Right cardiac atrium (tissue), 5 donors: ENCODE results near the gene NET1. TPM values are rescaled to one million over a fixed set of nuclear protein-coding genes. Genes with fewer than 3 reads are reported as not detected.

Experiments used
- ATAC-seq, 2 donors: fragments of 200-7000 bp; cut with Tn5 transposase; one replicate each; pipeline versions ENCODE4 v1.8.0 to v1.9.1; 2020; ENCODE audit warnings: moderate library complexity in 2 of 2, mild to moderate bottlenecking in 1 of 2
- DNase-seq, 3 donors: peaks; one replicate each; pipeline ENCODE4 v3.0.0-alpha.2; 2020
- H3K27ac ChIP-seq: one replicate; pipeline ENCODE4 v1.5.1; 2013; ENCODE audit warnings: mild to moderate bottlenecking, low read length, control low read depth, moderate library complexity
- H3K27me3 ChIP-seq: one replicate; pipeline ENCODE4 v1.6.1; 2013; ENCODE audit not compliant: control insufficient read depth, insufficient read depth
- H3K4me1 ChIP-seq: one replicate; pipeline ENCODE4 v1.6.1; 2013; ENCODE audit warnings: low read length; ENCODE audit not compliant: control insufficient read depth, insufficient read depth
- H3K4me3 ChIP-seq: one replicate; pipeline ENCODE4 v1.5.1; 2013; ENCODE audit warnings: low read length, control low read depth
- H3K9me3 ChIP-seq: one replicate; pipeline ENCODE4 v1.6.1; 2013; ENCODE audit warnings: low read length; ENCODE audit not compliant: control insufficient read depth
- WGBS: extraction: QIAGEN DNeasy Blood & Tissue Kit; methylation state at CpG from one replicate; pipeline ENCODE4 v1.1.7; 2013; 5-methylcytosine and 5-hydroxymethylcytosine counted together
- intact Hi-C, 4 donors: fragments of 100-400 bp; cut with DNase I; formaldehyde crosslinking; loops; one replicate each; pipeline versions ENCODE4 v1.11.0 to v1.14.0; 2022 to 2023
- long read RNA-seq, 4 donors: library from polyadenylated mRNA; unstranded; transcript quantifications; one replicate each; pipeline ENCODE4 v2.0.0, GENCODE V29; 2020 to 2021
- polyA plus RNA-seq: library from polyadenylated mRNA; stranded (reverse); fragments of 200-250 nt; gene quantifications from one replicate; pipeline ENCODE4 v1.2.3, GENCODE V29; 2013
- total RNA-seq, 4 donors: library from RNA; stranded (reverse); fragmentation: NEBNext Ultra II Directional; extraction: Animal tissue kit (Norgen Biotek cat#: 25700); gene quantifications; one replicate each; pipeline ENCODE4 v1.2.1, GENCODE V29; 2021
- donor health status: healthy with polysubstance abuse.
- donor health status: DM: no; HTN: yes; CAD: no.
- donor health status: DM: no; HTN: no; CAD: no.
- donor health status: DM: no; HTN: yes; CAD: no; lungs with severe emphysema.
- donor health status: DM: yes; HTN: yes; CAD: no.

NET1 gene
- total RNA-seq = 10 to 100 TPM; 16.2 to 26.6 (median 20.8) TPM
- 6.7 TPM for polyA plus RNA-seq
- long read RNA-seq, donor 1, transcript NET1-201 (12 exons, 3,402 nt) = major isoform, 9 of 19 reads
- long read RNA-seq, donor 1, transcript NET1-202 (10 exons, 3,253 nt) = major isoform, 9 of 19 reads
- long read RNA-seq, donor 1, partial matches to known transcripts = 1 of 19 reads
- long read RNA-seq, donor 1, other reads (novel, unspliced or antisense) = 0 of 19 reads
- long read RNA-seq, donor 2, partial matches to known transcripts = 0 of 5 reads
- long read RNA-seq, donor 2, other reads (novel, unspliced or antisense) = 0 of 5 reads
- long read RNA-seq, donor 3, transcript NET1-202 (10 exons, 3,253 nt) = minor isoform, 22 of 62 reads
- long read RNA-seq, donor 3, transcript NET1-201 (12 exons, 3,402 nt) = major isoform, 27 of 62 reads
- long read RNA-seq, donor 3, partial matches to known transcripts = 11 of 62 reads
- long read RNA-seq, donor 3, other reads (novel, unspliced or antisense) = 2 of 62 reads
- long read RNA-seq, donor 4, partial matches to known transcripts = 4 of 8 reads
- long read RNA-seq, donor 4, other reads (novel, unspliced or antisense) = 1 of 8 reads

- DNase-seq (peak; percentile 88 to 95 (median 95)), ATAC-seq (peak; percentile 98 to 99)
- intact Hi-C loops = no loop called here
- Histone ChIP-seq H3K27ac (peak within 1 kb of the TSS; percentile 45), H3K9me3 (no peaks in the 10 kb centered on the region), H3K4me3 (peak within 1 kb of the TSS; percentile 91), H3K4me1 (no peaks in the 10 kb centered on the region), H3K27me3 (no peaks in the 10 kb centered on the region)
- under 1% methylated on average over 48 of the region's 48 CpGs for WGBS
These were observed at the start of gene NET1 for GRCh38 chr10:5412277-5412941. TSS of gene NET1 (plus strand) at chr10:5412557. CDS start at chr10:5412693, 136 bp downstream.

GRCh38 chr10:5362873-5363272 is 49.5 kb upstream of the NET1 start:
- Histone ChIP-seq H3K9me3 (no peaks in the 10 kb centered on the region), H3K27ac (no peak overlapping the region), H3K4me3 (no peak overlapping the region), H3K27me3 (peaks cover 2% of the 10 kb centered on the region), H3K4me1 (no peaks in the 10 kb centered on the region)
- intact Hi-C loops = no loop called here
- ATAC-seq = no peak
- DNase-seq = no peak

- DNase-seq (no peak), ATAC-seq (no peak)
- 90% methylated on average over 11 of the region's 11 CpGs for WGBS
- H3K9me3 ChIP-seq = no peaks in the 10 kb centered on the region
- no peaks in the 10 kb centered on the region for H3K4me1 ChIP-seq
- H3K27ac ChIP-seq = no peak overlapping the region
- H3K27me3 ChIP-seq = peaks cover 2% of the 10 kb centered on the region
- H3K4me3 ChIP-seq = no peak overlapping the region
- intact Hi-C loops = no loop called here
These were observed 48.0 kb upstream of the NET1 start for GRCh38 chr10:5364374-5364773.

GRCh38 chr10:5364890-5365338 is 47.4 kb upstream of the NET1 start, which contains the start of gene UCN3:
TSS of gene UCN3 (plus strand) at chr10:5364966. CDS start at chr10:5373721, 8,755 bp downstream.
- DNase-seq (no peak), ATAC-seq (no peak)
- Histone ChIP-seq H3K27ac (no peak within 1 kb of the TSS), H3K27me3 (peaks cover 2% of the 10 kb centered on the region), H3K9me3 (no peaks in the 10 kb centered on the region), H3K4me1 (no peaks in the 10 kb centered on the region), H3K4me3 (no peak within 1 kb of the TSS)
- WGBS = 73% methylated on average over 21 of the region's 21 CpGs
- intact Hi-C loops = no loop called here

DNA sequence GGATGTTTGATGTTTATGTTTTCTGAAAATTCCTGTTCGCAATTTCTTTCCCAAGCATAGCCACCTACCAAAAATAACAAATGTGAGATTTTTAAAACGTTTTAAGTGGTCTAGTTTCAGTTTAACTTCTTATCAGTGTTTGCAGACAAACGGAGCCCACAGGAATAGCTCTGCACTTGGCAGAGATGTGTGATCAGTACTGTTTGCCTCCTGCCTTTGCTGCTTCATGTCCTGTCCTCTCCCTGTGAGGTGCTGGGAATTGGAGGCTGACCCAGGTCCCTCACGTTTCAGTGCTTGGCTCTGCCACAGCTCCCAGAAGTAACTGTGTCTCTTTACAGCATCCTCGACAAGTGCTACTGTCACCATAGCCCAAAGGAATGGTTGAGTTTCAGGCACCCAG is 46.4 kb upstream of the NET1 start:
- no peak overlapping the region for H3K27ac ChIP-seq
- H3K27me3 ChIP-seq = no peaks in the 10 kb centered on the region
- WGBS = 17% methylated on average over 5 of the region's 5 CpGs
- H3K4me3 ChIP-seq = no peak overlapping the region
- no peaks in the 10 kb centered on the region for H3K4me1 ChIP-seq
- intact Hi-C loops = no loop called here
- ATAC-seq (no peak), DNase-seq (no peak)
- H3K9me3 ChIP-seq = no peaks in the 10 kb centered on the region

GRCh38 chr10:5369362-5370158 is 42.8 kb upstream of the NET1 start:
- Histone ChIP-seq H3K27me3 (no peaks in the 10 kb centered on the region), H3K27ac (no peak overlapping the region), H3K4me1 (no peaks in the 10 kb centered on the region), H3K9me3 (no peaks in the 10 kb centered on the region), H3K4me3 (no peak overlapping the region)
- 70% methylated on average over 16 of the region's 16 CpGs for WGBS
- DNase-seq = no peak
- no peak for ATAC-seq
- intact Hi-C loops = no loop called here

DNA sequence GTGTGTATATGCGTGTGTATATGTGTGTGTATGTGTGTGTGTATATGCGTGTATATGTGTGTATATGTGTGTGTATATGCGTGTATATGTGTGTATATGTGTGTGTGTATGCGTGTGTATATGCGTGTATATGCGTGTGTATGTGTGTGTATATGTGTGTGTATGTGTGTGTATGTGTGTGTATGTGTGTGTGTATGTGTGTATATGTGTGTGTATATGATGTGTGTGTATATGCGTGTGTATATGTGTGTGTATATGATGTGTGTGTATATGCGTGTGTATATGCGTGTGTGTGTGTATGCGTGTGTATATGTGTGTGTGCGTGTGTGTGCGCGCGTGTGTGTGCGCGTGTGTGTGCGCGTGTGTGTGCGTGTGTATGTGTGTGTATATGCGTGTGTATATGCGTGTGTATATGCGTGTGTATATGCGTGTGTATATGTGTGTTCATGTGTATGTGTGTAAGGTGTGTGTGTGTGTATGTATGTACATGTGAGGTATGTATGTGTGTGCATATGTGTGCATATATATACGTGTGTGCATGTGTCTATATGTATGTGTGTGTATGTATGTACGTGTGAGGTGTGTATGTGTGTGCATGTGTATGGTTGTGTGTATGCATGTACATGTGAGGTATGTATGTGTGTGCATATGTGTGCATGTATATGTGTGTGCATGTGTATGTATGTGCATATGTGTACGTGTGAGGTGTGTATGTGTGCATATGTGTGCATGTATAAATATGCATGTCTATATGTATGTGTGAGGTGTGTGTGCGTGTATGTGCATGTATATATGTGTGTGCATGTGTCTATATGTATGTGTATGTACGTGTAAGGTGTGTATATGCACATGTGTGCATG is 41.6 kb upstream of the NET1 start:
- H3K4me1 ChIP-seq = no peaks in the 10 kb centered on the region
- H3K4me3 ChIP-seq = no peak overlapping the region
- no peak for ATAC-seq
- H3K27ac ChIP-seq = no peak overlapping the region
- H3K27me3 ChIP-seq = no peaks in the 10 kb centered on the region
- intact Hi-C loops = no loop called here
- DNase-seq = no peak
- 75% methylated on average over 28 of the region's 28 CpGs for WGBS
- H3K9me3 ChIP-seq = no peaks in the 10 kb centered on the region

DNA sequence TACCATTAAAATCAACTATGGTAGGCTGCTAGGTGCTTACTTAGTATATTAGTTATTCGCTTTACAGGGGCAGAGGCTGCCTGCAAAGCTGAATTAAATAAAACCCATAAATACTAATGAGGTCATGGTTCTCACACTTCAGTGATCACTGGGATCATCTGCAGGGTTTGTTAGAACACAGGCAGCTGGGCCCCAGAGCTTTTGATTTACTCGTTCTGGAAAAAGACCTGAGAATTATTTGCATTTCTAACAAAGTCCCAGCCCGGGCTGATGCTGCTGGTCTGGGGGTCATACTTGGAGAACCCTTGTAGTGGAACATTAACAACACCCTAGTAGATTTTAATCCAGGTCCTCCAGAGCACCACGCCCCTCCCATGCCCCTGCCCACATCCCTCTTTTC is 39.0 kb upstream of the NET1 start:
- Histone ChIP-seq H3K4me3 (no peak overlapping the region), H3K27ac (no peak overlapping the region), H3K27me3 (no peaks in the 10 kb centered on the region), H3K9me3 (no peaks in the 10 kb centered on the region), H3K4me1 (no peaks in the 10 kb centered on the region)
- ATAC-seq (no peak), DNase-seq (no peak)
- intact Hi-C loops = no loop called here
- WGBS = 88% methylated on average over 4 of the region's 4 CpGs

DNA sequence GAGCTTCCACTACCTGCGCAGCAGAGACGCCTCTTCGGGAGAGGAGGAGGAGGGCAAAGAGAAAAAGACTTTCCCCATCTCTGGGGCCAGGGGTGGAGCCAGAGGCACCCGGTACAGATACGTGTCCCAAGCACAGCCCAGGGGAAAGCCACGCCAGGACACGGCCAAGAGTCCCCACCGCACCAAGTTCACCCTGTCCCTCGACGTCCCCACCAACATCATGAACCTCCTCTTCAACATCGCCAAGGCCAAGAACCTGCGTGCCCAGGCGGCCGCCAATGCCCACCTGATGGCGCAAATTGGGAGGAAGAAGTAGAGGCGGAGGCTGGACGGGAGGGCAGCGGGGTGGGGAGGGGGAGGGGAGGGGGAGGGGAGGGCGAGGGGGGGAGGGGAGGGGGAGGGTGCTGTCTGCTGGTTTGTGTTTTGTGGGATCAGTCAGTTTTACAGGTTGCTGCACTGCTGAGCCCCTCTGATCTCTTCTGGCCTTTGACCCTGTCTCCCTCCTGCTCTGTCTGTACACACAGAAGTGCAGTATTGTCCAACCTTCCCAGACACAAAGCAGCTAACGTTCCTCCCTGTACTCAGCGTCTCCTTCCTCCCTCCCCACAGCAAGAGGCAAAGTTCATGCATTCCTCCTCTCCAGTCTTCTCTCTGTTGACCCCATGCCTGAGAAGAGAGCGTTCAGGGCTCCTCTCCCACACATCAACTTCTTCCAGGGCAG is 38.3 kb upstream of the NET1 start:
- no peaks in the 10 kb centered on the region for H3K4me1 ChIP-seq
- no peak for ATAC-seq

DNA sequence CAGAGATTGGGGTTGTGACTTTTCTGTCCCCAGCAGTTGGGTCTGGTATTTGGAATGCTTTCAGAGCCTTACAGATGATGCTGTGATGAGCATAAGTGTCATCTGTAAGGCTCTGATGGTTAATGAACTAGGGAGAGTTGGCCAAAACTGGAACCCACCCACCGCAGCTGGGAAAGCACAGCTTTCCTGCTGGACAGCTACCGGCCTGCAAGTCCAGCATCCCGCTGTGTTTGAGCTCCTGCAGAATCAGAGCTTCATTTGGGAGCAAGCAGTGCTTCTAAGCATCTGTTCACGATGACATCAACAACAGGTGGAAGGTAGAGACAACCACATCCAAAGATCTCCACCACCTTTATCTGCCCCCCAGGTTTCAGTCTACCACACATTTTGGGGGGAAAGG is 35.9 kb upstream of the NET1 start:
- Histone ChIP-seq H3K4me3 (no peak overlapping the region), H3K4me1 (no peaks in the 10 kb centered on the region), H3K27ac (no peak overlapping the region), H3K9me3 (no peaks in the 10 kb centered on the region), H3K27me3 (no peaks in the 10 kb centered on the region)
- intact Hi-C loops = no loop called here
- no peak for ATAC-seq
- 64% methylated on average over 4 of the region's 4 CpGs for WGBS
- DNase-seq = no peak

More for the DNA sequence above, 38.3 kb upstream of the NET1 start:
- H3K9me3 ChIP-seq = no peaks in the 10 kb centered on the region
- no peak for DNase-seq
- intact Hi-C loops = no loop called here
- no peak overlapping the region for H3K27ac ChIP-seq
- no peak overlapping the region for H3K4me3 ChIP-seq
- no peaks in the 10 kb centered on the region for H3K27me3 ChIP-seq
- WGBS = 84% methylated on average over 20 of the region's 22 CpGs
